Measurements from ENCODE around the gene LCOR.

The LCOR gene

DNA sequence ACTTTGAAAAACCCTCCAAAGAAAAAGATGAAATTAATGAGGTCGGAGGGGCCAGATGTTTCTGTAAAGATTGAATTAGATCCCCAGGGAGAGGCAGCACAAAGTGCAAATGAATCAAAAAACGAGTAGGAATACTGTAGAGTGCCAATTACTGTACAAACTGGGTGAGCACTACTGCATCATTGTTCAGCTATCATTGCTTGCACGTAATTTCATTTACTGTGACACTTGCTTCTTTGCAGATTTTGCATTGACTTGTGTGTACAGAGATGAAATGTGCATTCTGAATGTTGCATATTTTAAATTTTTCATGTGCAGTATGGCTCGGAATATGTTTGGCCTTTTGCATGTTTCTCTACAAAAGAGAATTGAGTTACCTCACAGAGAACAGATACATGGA lies 123.7 kb downstream of the LCOR start:
- Histone ChIP-seq H3K27me3 (ENCODE audit: control insufficient read depth in 5 of 5, insufficient read depth in 4 of 5, low read length in 5 of 5) (no peaks in the 10 kb centered on the region), H3K4me1 (ENCODE audit: control insufficient read depth in 5 of 5, insufficient read depth in 5 of 5, low read length in 5 of 5) (no peaks in the 10 kb centered on the region), H3K9me3 (ENCODE audit: control insufficient read depth in 5 of 5, low read length in 5 of 5) (no peaks in the 10 kb centered on the region), H3K4me3 (ENCODE audit: low read depth in 1 of 5, low read length in 5 of 5) (no peak overlapping the region), H3K9ac (ENCODE audit: low read length in 5 of 5) (no peak overlapping the region), H3K27ac (ENCODE audit: low read depth, low read length) (no peak overlapping the region), H3K36me3 (ENCODE audit: control insufficient read depth in 5 of 5, insufficient read depth in 5 of 5, low read length in 5 of 5) (peaks cover 15 to 28% (median 22%) of the 10 kb centered on the region in 5 donors)

DNA sequence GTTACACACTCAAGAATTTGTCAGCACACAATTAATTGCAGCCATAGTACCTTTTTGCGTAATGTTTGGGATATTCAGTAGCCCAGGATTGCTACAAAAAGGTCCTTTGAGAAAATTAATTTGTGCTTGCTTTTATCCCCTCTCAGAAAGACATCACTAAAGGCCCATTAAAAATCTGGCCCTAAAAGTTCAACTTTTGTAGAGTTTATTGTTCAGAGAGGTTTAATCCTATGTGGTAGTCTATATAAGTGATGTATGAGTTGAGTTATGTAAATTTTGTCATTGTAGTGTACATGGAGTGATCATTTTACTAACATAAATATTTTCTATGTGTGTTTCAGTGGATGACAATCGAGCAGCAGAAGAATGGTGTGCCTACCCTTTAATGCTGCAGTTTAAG lies 126.0 kb downstream of the LCOR start:
- Histone ChIP-seq H3K9me3 (ENCODE audit: control insufficient read depth in 5 of 5, low read length in 5 of 5) (no peaks in the 10 kb centered on the region), H3K36me3 (ENCODE audit: control insufficient read depth in 5 of 5, insufficient read depth in 5 of 5, low read length in 5 of 5) (peaks cover 15 to 24% (median 17%) of the 10 kb centered on the region in 5 donors), H3K27me3 (ENCODE audit: control insufficient read depth in 5 of 5, insufficient read depth in 4 of 5, low read length in 5 of 5) (no peaks in the 10 kb centered on the region), H3K4me3 (ENCODE audit: low read depth in 1 of 5, low read length in 5 of 5) (no peak overlapping the region), H3K9ac (ENCODE audit: low read length in 5 of 5) (no peak overlapping the region), H3K4me1 (ENCODE audit: control insufficient read depth in 5 of 5, insufficient read depth in 5 of 5, low read length in 5 of 5) (peaks cover 0 to under 1% (median 0%) of the 10 kb centered on the region in 5 donors), H3K27ac (ENCODE audit: low read depth, low read length) (no peak overlapping the region)

DNA sequence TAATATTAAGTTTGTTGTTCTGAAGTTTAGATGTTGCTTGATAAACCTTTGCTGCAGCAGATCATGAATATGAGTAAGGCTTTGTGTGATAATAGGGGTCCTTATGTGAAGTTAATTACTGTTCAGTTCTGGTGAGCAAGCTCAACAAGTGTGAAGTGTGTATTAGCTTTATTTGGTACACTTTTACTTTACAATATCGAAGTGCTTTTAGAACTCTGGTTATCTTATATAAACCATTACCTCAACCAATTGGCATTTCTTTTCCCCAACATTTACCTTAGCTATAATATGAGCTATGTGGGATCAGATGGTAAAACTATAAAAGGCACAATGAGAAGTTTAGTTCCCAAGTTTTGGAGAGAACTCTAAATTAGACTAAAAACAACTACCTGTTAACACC lies 127.6 kb downstream of the LCOR start:
- Histone ChIP-seq H3K27ac (ENCODE audit: low read depth, low read length) (no peak overlapping the region), H3K9ac (ENCODE audit: low read length in 5 of 5) (no peak overlapping the region), H3K4me3 (ENCODE audit: low read depth in 1 of 5, low read length in 5 of 5) (no peak overlapping the region), H3K4me1 (ENCODE audit: control insufficient read depth in 5 of 5, insufficient read depth in 5 of 5, low read length in 5 of 5) (peaks cover 0 to 8% (median 0%) of the 10 kb centered on the region in 5 donors), H3K36me3 (ENCODE audit: control insufficient read depth in 5 of 5, insufficient read depth in 5 of 5, low read length in 5 of 5) (peaks cover 13 to 23% (median 16%) of the 10 kb centered on the region in 5 donors), H3K9me3 (ENCODE audit: control insufficient read depth in 5 of 5, low read length in 5 of 5) (no peaks in the 10 kb centered on the region), H3K27me3 (ENCODE audit: control insufficient read depth in 5 of 5, insufficient read depth in 4 of 5, low read length in 5 of 5) (no peaks in the 10 kb centered on the region)

DNA sequence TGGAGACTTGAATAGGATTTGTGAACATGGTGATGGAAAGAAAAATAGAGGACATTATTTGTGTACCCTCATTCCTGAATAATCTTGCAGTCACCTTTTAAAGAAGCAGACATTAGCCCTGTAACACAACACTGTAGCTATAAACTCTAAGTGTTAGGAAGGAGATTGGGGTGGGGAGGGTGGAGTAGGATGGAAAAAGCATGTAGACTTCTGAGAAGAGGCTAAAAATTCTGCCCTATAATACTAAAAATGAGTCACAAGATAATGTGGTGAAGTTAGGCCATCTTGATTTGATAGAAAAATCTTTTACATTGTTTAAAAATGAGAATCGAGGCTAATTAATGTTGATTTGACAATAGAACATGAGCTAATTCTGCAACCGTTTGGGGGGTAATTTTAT lies 128.8 kb downstream of the LCOR start:
- peaks cover 1 to 12% (median 5%) of the 10 kb centered on the region in 5 donors for H3K36me3 ChIP-seq (ENCODE audit: control insufficient read depth in 5 of 5, insufficient read depth in 5 of 5, low read length in 5 of 5)
- no peak overlapping the region for H3K4me3 ChIP-seq (ENCODE audit: low read depth in 1 of 5, low read length in 5 of 5)
- no peaks in the 10 kb centered on the region for H3K27me3 ChIP-seq (ENCODE audit: control insufficient read depth in 5 of 5, insufficient read depth in 4 of 5, low read length in 5 of 5)
- H3K27ac ChIP-seq (ENCODE audit: low read depth, low read length) = no peak overlapping the region
- H3K9ac ChIP-seq (ENCODE audit: low read length in 5 of 5) = no peak overlapping the region
- H3K9me3 ChIP-seq (ENCODE audit: control insufficient read depth in 5 of 5, low read length in 5 of 5) = no peaks in the 10 kb centered on the region
- H3K4me1 ChIP-seq (ENCODE audit: control insufficient read depth in 5 of 5, insufficient read depth in 5 of 5, low read length in 5 of 5) = peaks cover 0 to 8% (median 0%) of the 10 kb centered on the region in 5 donors

DNA sequence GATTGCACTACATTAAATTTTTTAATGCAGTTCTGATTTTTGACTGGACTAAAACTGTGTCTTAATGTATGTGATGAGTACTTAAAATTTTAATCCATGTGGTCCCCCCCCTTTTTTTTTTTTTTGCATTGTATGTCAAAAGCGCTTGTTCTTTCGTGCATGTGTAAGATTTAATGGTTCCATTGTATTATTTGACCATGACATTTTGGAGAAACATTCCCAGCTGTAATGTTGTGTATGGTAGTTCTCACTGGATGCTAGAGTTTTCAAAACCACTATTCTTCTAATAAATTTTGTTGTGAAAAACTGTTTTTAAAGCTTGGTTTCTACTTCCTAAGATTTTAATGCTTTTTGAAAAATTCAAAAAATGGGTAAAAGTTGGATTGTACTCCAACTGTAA lies 132.0 kb downstream of the LCOR start:
- Histone ChIP-seq H3K4me3 (ENCODE audit: low read depth in 1 of 5, low read length in 5 of 5) (no peak overlapping the region), H3K36me3 (ENCODE audit: control insufficient read depth in 5 of 5, insufficient read depth in 5 of 5, low read length in 5 of 5) (no peaks in the 10 kb centered on the region), H3K9me3 (ENCODE audit: control insufficient read depth in 5 of 5, low read length in 5 of 5) (no peaks in the 10 kb centered on the region), H3K9ac (ENCODE audit: low read length in 5 of 5) (no peak overlapping the region), H3K4me1 (ENCODE audit: control insufficient read depth in 5 of 5, insufficient read depth in 5 of 5, low read length in 5 of 5) (peaks cover 0 to 8% (median 0%) of the 10 kb centered on the region in 5 donors), H3K27ac (ENCODE audit: low read depth, low read length) (no peak overlapping the region), H3K27me3 (ENCODE audit: control insufficient read depth in 5 of 5, insufficient read depth in 4 of 5, low read length in 5 of 5) (no peaks in the 10 kb centered on the region)

DNA sequence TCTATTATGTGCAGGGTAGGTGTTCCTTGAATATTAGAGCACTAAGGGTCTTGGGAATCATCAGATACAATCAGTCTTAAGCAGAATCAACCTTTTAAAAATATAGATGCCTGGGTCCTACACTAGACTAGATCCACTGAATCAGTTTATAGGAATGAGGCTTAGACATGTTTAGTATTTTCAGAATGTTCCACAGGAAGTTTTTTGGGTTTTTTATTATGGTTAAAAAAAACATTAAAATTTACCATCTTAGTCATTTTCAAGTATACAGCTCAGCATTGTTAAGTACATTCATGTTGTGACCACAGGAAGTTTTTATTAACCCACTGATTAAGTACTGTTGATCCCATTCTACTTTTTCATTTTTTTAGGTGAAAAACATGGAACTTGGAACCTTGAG lies 135.7 kb downstream of the LCOR start:
- Histone ChIP-seq H3K4me3 (ENCODE audit: low read depth in 1 of 5, low read length in 5 of 5) (no peak overlapping the region), H3K4me1 (ENCODE audit: control insufficient read depth in 5 of 5, insufficient read depth in 5 of 5, low read length in 5 of 5) (peaks cover 0 to 8% (median 0%) of the 10 kb centered on the region in 5 donors), H3K9ac (ENCODE audit: low read length in 5 of 5) (no peak overlapping the region), H3K36me3 (ENCODE audit: control insufficient read depth in 5 of 5, insufficient read depth in 5 of 5, low read length in 5 of 5) (no peaks in the 10 kb centered on the region), H3K27me3 (ENCODE audit: control insufficient read depth in 5 of 5, insufficient read depth in 4 of 5, low read length in 5 of 5) (no peaks in the 10 kb centered on the region), H3K27ac (ENCODE audit: low read depth, low read length) (no peak overlapping the region), H3K9me3 (ENCODE audit: control insufficient read depth in 5 of 5, low read length in 5 of 5) (no peaks in the 10 kb centered on the region)

DNA sequence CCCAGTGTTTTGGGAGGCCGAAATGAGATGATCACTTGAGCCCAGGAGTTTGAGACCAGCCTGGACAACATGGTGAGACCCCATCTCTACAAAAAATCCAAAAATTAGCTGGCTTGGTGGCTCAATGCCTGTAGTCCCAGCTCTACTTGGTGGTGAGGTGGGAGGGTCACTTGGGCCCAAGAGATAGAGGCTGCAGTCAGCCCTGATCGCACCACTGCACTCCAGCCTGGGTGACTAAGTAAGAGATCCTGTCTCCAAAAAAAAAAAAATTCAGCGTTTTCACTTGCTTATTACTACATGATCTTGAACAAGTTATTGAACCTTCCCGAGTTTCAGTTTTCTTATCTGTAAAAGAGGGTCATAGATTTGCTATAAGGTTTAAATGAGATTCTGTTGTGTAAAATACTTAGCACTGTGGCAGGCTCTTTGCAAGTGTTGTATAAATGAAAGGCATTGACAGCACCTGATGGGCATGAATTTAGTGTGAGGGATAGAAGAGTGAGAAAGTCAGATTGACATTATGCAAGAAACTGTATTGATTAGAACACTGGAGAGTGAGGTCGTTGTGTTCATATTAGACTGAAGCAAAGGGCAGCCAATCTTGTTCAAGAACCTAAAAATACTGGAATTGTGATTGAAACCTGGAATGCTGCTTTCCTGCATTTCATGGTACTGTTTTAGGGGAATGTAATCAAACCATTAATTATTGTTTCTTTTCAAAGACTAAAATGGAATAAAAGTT lies 136.8 kb downstream of the LCOR start:
- no peaks in the 10 kb centered on the region for H3K27me3 ChIP-seq (ENCODE audit: control insufficient read depth in 5 of 5, insufficient read depth in 4 of 5, low read length in 5 of 5)
- H3K36me3 ChIP-seq (ENCODE audit: control insufficient read depth in 5 of 5, insufficient read depth in 5 of 5, low read length in 5 of 5) = peaks cover 0 to 4% (median 0%) of the 10 kb centered on the region in 5 donors
- H3K9me3 ChIP-seq (ENCODE audit: control insufficient read depth in 5 of 5, low read length in 5 of 5) = no peaks in the 10 kb centered on the region
- H3K4me3 ChIP-seq (ENCODE audit: low read depth in 1 of 5, low read length in 5 of 5) = no peak overlapping the region
- H3K27ac ChIP-seq (ENCODE audit: low read depth, low read length) = no peak overlapping the region
- H3K9ac ChIP-seq (ENCODE audit: low read length in 5 of 5) = no peak overlapping the region
- H3K4me1 ChIP-seq (ENCODE audit: control insufficient read depth in 5 of 5, insufficient read depth in 5 of 5, low read length in 5 of 5) = no peaks in the 10 kb centered on the region

DNA sequence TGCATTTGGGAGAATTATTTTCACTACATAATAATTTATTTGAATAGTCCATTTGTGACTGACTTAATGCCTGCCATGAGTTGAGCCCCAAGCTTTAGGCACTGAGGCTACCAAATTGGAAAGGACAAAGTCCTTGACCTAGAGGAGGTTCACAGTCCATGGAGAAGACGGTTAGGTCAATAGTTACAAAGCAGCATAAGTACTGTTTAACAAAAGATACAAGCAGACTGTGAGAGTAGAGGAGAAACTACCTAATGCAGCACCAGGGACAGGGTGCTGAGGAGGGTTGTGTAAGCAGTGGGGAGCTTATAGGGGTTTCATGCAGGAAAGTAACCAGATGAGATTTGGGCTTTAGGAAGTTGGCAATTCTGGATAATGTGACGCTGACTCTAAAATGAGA lies 139.2 kb downstream of the LCOR start:
- Histone ChIP-seq H3K9me3 (ENCODE audit: control insufficient read depth in 5 of 5, low read length in 5 of 5) (no peaks in the 10 kb centered on the region), H3K4me1 (ENCODE audit: control insufficient read depth in 5 of 5, insufficient read depth in 5 of 5, low read length in 5 of 5) (peaks cover 0 to 5% (median 0%) of the 10 kb centered on the region in 5 donors), H3K9ac (ENCODE audit: low read length in 5 of 5) (no peak overlapping the region), H3K4me3 (ENCODE audit: low read depth in 1 of 5, low read length in 5 of 5) (no peak overlapping the region), H3K27ac (ENCODE audit: low read depth, low read length) (no peak overlapping the region), H3K27me3 (ENCODE audit: control insufficient read depth in 5 of 5, insufficient read depth in 4 of 5, low read length in 5 of 5) (no peaks in the 10 kb centered on the region), H3K36me3 (ENCODE audit: control insufficient read depth in 5 of 5, insufficient read depth in 5 of 5, low read length in 5 of 5) (peaks cover 0 to 4% (median 0%) of the 10 kb centered on the region in 5 donors)

DNA sequence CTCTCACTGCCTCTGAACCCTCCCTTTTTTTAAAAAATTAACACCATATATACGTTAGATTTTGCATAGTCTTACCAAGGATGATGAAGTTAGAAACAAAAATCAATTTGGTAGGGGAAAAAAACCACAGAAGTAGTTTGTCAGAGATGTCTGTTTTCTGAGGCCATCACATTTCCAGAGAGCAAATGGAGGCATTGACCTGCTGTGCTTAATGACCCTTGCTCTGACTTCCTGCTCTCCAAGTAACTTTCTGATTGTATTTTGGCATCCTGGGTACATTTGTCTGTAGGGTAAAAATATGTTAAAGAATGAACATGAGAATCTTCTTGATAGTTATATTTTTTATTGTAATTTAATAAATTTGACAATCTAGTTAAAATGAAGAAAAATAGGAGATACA lies 140.2 kb downstream of the LCOR start:
- Histone ChIP-seq H3K9ac (ENCODE audit: low read length in 5 of 5) (no peak overlapping the region), H3K9me3 (ENCODE audit: control insufficient read depth in 5 of 5, low read length in 5 of 5) (no peaks in the 10 kb centered on the region), H3K4me3 (ENCODE audit: low read depth in 1 of 5, low read length in 5 of 5) (no peak overlapping the region), H3K36me3 (ENCODE audit: control insufficient read depth in 5 of 5, insufficient read depth in 5 of 5, low read length in 5 of 5) (peaks cover 0 to 4% (median 0%) of the 10 kb centered on the region in 5 donors), H3K4me1 (ENCODE audit: control insufficient read depth in 5 of 5, insufficient read depth in 5 of 5, low read length in 5 of 5) (peaks cover 0 to 8% (median 0%) of the 10 kb centered on the region in 5 donors), H3K27ac (ENCODE audit: low read depth, low read length) (no peak overlapping the region), H3K27me3 (ENCODE audit: control insufficient read depth in 5 of 5, insufficient read depth in 4 of 5, low read length in 5 of 5) (no peaks in the 10 kb centered on the region)

DNA sequence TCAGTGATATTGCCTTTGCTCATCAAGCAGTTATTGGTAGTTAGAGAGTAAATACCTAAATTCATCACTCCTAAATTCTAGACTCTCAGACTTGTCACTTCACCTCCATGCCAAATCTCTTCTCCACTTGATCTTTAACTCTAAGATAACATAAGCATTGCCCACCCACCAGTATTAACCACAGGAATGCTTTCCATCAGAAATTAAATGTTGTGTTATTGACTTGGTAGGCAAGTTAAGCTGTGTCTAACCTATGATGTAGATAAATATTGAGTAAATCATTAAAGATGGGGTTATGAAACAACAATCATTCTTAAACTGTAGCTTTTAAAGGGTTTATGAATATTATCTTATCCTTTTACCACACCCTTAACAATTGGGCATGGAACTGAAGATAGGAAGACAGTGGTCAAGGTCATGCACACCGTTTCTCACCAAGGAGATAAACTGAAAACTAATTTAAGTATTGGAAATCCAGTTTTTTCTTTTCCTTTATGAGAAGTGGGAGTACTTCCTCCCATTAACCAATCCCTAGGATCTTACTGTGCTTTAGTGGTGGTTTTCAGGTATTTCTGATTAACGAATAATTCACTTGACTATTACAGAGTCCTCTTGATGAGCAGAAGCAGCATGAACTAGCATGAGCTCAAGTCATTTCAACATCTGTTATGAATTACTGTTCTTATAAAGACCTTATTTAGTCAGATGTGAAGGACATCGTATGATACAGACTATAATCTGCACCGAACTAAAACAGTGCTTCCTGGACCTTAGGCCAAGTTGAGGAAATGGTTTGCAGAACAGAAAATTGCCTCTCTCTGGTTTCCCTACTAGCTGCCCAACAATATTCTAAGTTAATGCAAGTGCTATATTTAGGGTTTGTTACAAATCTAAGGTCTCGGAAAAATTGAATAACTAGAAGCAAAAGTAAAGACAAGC lies 142.0 kb downstream of the LCOR start:
- Histone ChIP-seq H3K4me3 (ENCODE audit: low read depth in 1 of 5, low read length in 5 of 5) (no peak overlapping the region), H3K9me3 (ENCODE audit: control insufficient read depth in 5 of 5, low read length in 5 of 5) (no peaks in the 10 kb centered on the region), H3K36me3 (ENCODE audit: control insufficient read depth in 5 of 5, insufficient read depth in 5 of 5, low read length in 5 of 5) (peaks cover 0 to 4% (median 0%) of the 10 kb centered on the region in 5 donors), H3K27me3 (ENCODE audit: control insufficient read depth in 5 of 5, insufficient read depth in 4 of 5, low read length in 5 of 5) (no peaks in the 10 kb centered on the region), H3K9ac (ENCODE audit: low read length in 5 of 5) (no peak overlapping the region), H3K4me1 (ENCODE audit: control insufficient read depth in 5 of 5, insufficient read depth in 5 of 5, low read length in 5 of 5) (peaks cover 0 to 20% (median 3%) of the 10 kb centered on the region in 5 donors), H3K27ac (ENCODE audit: low read depth, low read length) (no peak overlapping the region)

Data from subcutaneous abdominal adipose tissue (tissue), 5 donors.